ENCODE data around the gene SSTR3. TPM values are rescaled to one million over a fixed set of nuclear protein-coding genes. Genes with fewer than 3 reads are reported as not detected.

The SSTR3 gene
- total and polyA plus RNA-seq, 2 of the 4 experiments (the other 2 are of a cell fraction), result under 0.01 to 0.07 TPM

GRCh38 chr22:37260155-37260795 lies 48.0 kb upstream of the SSTR3 start:
- Histone ChIP-seq H4K5ac (ENCODE audit: low read depth, low read length) (no peak overlapping the region), H2AFZ (replicated peaks; ENCODE audit: low read length, poor library complexity) (peak overlapping the region; percentile 77), H3K27me3 (ENCODE audit: control insufficient read depth, insufficient read depth, low read length) (peaks cover 11% of the 10 kb centered on the region), H3K23ac (ENCODE audit: low read depth, low read length) (no peak overlapping the region), H3K4me2 (ENCODE audit: low read depth, low read length) (no peak overlapping the region), H2BK120ac (ENCODE audit: low read depth, low read length) (peak overlapping the region; percentile 29; the same call in 1 of the 2 replicates), H3K27ac (ENCODE audit: insufficient read depth, low read length) (no peak overlapping the region), H2AK5ac (ENCODE audit: low read depth, low read length) (no peak overlapping the region), H4K91ac (ENCODE audit: insufficient read depth, low read depth, low read length) (no peak overlapping the region), H3K18ac (ENCODE audit: low read depth, low read length) (no peak overlapping the region), H3K79me1 (ENCODE audit: low read depth in 1 of 2, low read length in 2 of 2) (no peaks in the 10 kb centered on the region), H3K36me3 (ENCODE audit: control insufficient read depth, insufficient read depth, low read length) (no peaks in the 10 kb centered on the region), H3K9me3 (ENCODE audit: control insufficient read depth, insufficient read depth, low read length) (peaks cover 13% of the 10 kb centered on the region), H4K8ac (ENCODE audit: low read depth in 2 of 2, low read length in 2 of 2) (no peak overlapping the region; a peak in 1 of 4 replicates), H3K56ac (ENCODE audit: extremely low read depth, insufficient read depth, low read length) (no peak overlapping the region), H3K4me3 (ENCODE audit: insufficient read depth, low read depth, low read length) (no peak overlapping the region), H2BK20ac (ENCODE audit: low read depth, low read length) (no peak overlapping the region), H2AK9ac (replicated peaks; ENCODE audit: low read depth, low read length, poor library complexity) (peak overlapping the region; percentile 15), H2BK5ac (ENCODE audit: low read depth, low read length, poor library complexity, severe bottlenecking) (no peak overlapping the region), H3K4ac (ENCODE audit: low read depth, low read length) (0 out of 2 replicates have a peak overlapping the region, but pooled peaks have one; percentile 13), H4K20me1 (ENCODE audit: insufficient read depth, low read length) (no peaks in the 10 kb centered on the region), H3K4me1 (ENCODE audit: control insufficient read depth, insufficient read depth, low read length) (peaks cover 2% of the 10 kb centered on the region), H3K9me1 (ENCODE audit: insufficient read depth, low read length) (no peaks in the 10 kb centered on the region), H3K9ac (ENCODE audit: low read depth, low read length) (no peak overlapping the region), H2BK15ac (ENCODE audit: low read depth, low read length) (no peak overlapping the region), H3K14ac (replicated peaks; ENCODE audit: low read depth, low read length) (no peak overlapping the region)
- no TSS peak for BruUV-seq (replicated peaks)
- dilution Hi-C loops (cut with HindIII; ENCODE audit: low sequenced_read_pairs, unreplicated experiment) (no loop called here), in situ Hi-C loops (cut with MboI; ENCODE audit: low sequenced_read_pairs) (no loop called here), intact Hi-C loops (cut with micrococcal nuclease) (no loop called here)
- DNase-seq, result no peak
- ChIA-PET POLR2A (ENCODE audit: unreplicated experiment) (no interaction called here), CTCF (interaction anchor here (0.8 to 1.8 kb wide), 8 partner anchors 9 to 130 kb away, joined by 3 to 5 read pairs (median 3); no protein-coding TSS in a partner anchor)
- WGBS, 2 experiments (ENCODE audit: extremely low coverage in 2 of 2, insufficient read length in 1 of 2), result 55% methylated on average over 3 of the region's 15 CpGs; no CpG with 5 or more reads in 1 of the 2 experiments
- TF ChIP-seq CEBPB (IDR thresholded peaks at IDR 0.05; ENCODE audit: low read depth, low read length) (no peak), RFX5 (IDR thresholded peaks at IDR 0.05; ENCODE audit: low read depth, low read length) (no peak)
- TF ChIP-seq, protein P1, sequence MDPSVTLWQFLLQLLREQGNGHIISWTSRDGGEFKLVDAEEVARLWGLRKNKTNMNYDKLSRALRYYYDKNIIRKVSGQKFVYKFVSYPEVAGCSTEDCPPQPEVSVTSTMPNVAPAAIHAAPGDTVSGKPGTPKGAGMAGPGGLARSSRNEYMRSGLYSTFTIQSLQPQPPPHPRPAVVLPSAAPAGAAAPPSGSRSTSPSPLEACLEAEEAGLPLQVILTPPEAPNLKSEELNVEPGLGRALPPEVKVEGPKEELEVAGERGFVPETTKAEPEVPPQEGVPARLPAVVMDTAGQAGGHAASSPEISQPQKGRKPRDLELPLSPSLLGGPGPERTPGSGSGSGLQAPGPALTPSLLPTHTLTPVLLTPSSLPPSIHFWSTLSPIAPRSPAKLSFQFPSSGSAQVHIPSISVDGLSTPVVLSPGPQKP (IDR thresholded peaks at IDR 0.05; ENCODE audit: borderline replicate concordance, low read depth, low read length), result no peak
- ATAC-seq (ENCODE audit: low read depth), result no peak
